GM18505 (cell line): ENCODE results near the gene DIPK1C.
"Not testable (repeated sequence)": the region's sequence is repeated elsewhere in the genome, so short reads cannot be mapped to it uniquely, and the experiment has no call there.

Experiments used
- ATAC-seq: cut with Tn5 transposase; IDR thresholded peaks from one replicate; pipeline ENCODE4 v1.9.1; 2021; ENCODE audit not compliant: unreplicated experiment
- POLR2A ChIP-seq: IDR thresholded peaks from 4 replicates; pipeline ENCODE4 v1.6.1; 2011; ENCODE audit warnings: borderline replicate concordance; ENCODE audit not compliant: insufficient read depth, insufficient read length; ENCODE audit errors: extremely low read depth

DIPK1C gene

GRCh38 chr18:74457043-74457724 is at the start of gene DIPK1C:
DIPK1C (minus strand) TSS chr18:74457308; CDS start chr18:74457259, 49 bp downstream.
- ATAC-seq, result no peak

GRCh38 chr18:74506448-74507084 is 49.5 kb upstream of the DIPK1C start:
- no peak for TF ChIP-seq POLR2A
- ATAC-seq, result no peak

More at GRCh38 chr18:74457043-74457724, at the start of gene DIPK1C:
- TF ChIP-seq POLR2A, result no peak

GRCh38 chr18:74505776-74506175 is 48.7 kb upstream of the DIPK1C start:
- TF ChIP-seq POLR2A, result no peak
- ATAC-seq, result no peak

- no peak for ATAC-seq
- no peak for TF ChIP-seq POLR2A
Observed at GRCh38 chr18:74503137-74503536, 46.0 kb upstream of the DIPK1C start.

GRCh38 chr18:74501386-74501785 is 44.3 kb upstream of the DIPK1C start:
- no peak for TF ChIP-seq POLR2A
- no peak for ATAC-seq

- not testable (repeated sequence) for ATAC-seq
Observed at GRCh38 chr18:74500774-74501173, 43.7 kb upstream of the DIPK1C start.

- TF ChIP-seq POLR2A, result no peak
- ATAC-seq, result no peak
Observed at GRCh38 chr18:74500372-74500771, 43.3 kb upstream of the DIPK1C start.

GRCh38 chr18:74499633-74500032 is 42.5 kb upstream of the DIPK1C start:
- ATAC-seq, result peak; percentile 31
- TF ChIP-seq POLR2A, result no peak

- peak; percentile 28 for ATAC-seq
- peak; percentile 65 for TF ChIP-seq POLR2A
Observed at GRCh38 chr18:74498712-74499627, 41.9 kb upstream of the DIPK1C start.

GRCh38 chr18:74497778-74498177 is 40.7 kb upstream of the DIPK1C start:
- ATAC-seq, result no peak
- no peak for TF ChIP-seq POLR2A

- no peak for TF ChIP-seq POLR2A
- no peak for ATAC-seq
Observed at GRCh38 chr18:74497324-74497676, 40.2 kb upstream of the DIPK1C start.

- no peak for TF ChIP-seq POLR2A
Observed at GRCh38 chr18:74496508-74497323, 39.6 kb upstream of the DIPK1C start.

More at GRCh38 chr18:74496508-74497323, 39.6 kb upstream of the DIPK1C start:
- ATAC-seq, result peak; percentile 26
